ENCODE data around the gene CFAP54. TPM values are rescaled to one million over a fixed set of nuclear protein-coding genes. Genes with fewer than 3 reads are reported as not detected.
"Not testable (repeated sequence)": the region's sequence is repeated elsewhere in the genome, so short reads cannot be mapped to it uniquely, and the experiment has no call there.

The CFAP54 gene
- total and polyA plus RNA-seq, 2 donors, result 0.28 to 0.39 TPM

DNA sequence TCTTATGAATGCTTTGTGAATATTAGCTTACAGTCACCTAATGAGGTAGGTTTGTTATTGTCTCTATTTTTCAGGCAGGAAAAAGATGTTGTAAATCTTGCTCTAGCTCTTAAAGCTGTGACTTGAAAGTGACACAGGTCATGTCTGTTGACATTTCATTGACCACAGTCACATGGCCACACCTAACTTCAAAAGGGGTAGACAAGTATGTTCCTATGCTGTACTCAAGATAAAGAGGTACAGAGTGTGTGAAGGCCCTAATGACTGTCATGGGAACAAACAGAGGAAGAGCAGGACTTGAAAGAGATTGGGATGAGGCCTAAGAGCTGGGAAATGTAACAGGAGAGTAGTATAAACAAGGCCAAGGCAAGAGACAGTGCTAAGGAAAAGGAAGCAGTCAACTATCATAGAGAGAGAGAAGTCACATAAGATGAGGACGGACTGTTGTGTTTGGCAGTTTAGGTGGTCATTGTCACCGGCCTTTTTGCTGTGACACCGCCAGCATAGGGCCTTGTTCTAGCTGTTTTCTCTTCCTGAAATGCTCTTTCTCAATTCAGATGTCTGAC, 181.0 kb downstream of the CFAP54 start:
- no peaks in the 10 kb centered on the region for H3K4me1 ChIP-seq (ENCODE audit: control insufficient read depth in 2 of 2, insufficient read depth in 2 of 2, low read length in 2 of 2)
- H3K27me3 ChIP-seq (ENCODE audit: control insufficient read depth in 2 of 2, insufficient read depth in 1 of 2, low read length in 1 of 2), result no peaks in the 10 kb centered on the region
- no peak overlapping the region for H3K4me3 ChIP-seq (ENCODE audit: low read length in 2 of 2)
- H3K27ac ChIP-seq (ENCODE audit: low read depth in 1 of 2, low read length in 1 of 2), result no peak overlapping the region
- H3K36me3 ChIP-seq (ENCODE audit: control insufficient read depth in 2 of 2, insufficient read depth in 2 of 2, low read length in 1 of 2), result no peaks in the 10 kb centered on the region
- no peaks in the 10 kb centered on the region for H3K9me3 ChIP-seq (ENCODE audit: control insufficient read depth in 2 of 2, insufficient read depth in 1 of 2, low read length in 1 of 2)
- no peak for DNase-seq (ENCODE audit: low read depth in 6 of 9, low spot score in 9 of 9)
- WGBS, result 66% methylated on average over 3 of the region's 3 CpGs

- not testable (repeated sequence) for H3K4me3 ChIP-seq (ENCODE audit: low read length in 2 of 2); H3K9me3 ChIP-seq (ENCODE audit: control insufficient read depth in 2 of 2, insufficient read depth in 1 of 2, low read length in 1 of 2); H3K27ac ChIP-seq (ENCODE audit: low read depth in 1 of 2, low read length in 1 of 2); H3K27me3 ChIP-seq (ENCODE audit: control insufficient read depth in 2 of 2, insufficient read depth in 1 of 2, low read length in 1 of 2); H3K36me3 ChIP-seq (ENCODE audit: control insufficient read depth in 2 of 2, insufficient read depth in 2 of 2, low read length in 1 of 2); DNase-seq (ENCODE audit: low read depth in 6 of 9, low spot score in 9 of 9); H3K4me1 ChIP-seq (ENCODE audit: control insufficient read depth in 2 of 2, insufficient read depth in 2 of 2, low read length in 2 of 2)
- WGBS, result 97% methylated on average over 3 of the region's 3 CpGs
Observed at GRCh38 chr12:96675519-96675918, 186.1 kb downstream of the CFAP54 start.

DNA sequence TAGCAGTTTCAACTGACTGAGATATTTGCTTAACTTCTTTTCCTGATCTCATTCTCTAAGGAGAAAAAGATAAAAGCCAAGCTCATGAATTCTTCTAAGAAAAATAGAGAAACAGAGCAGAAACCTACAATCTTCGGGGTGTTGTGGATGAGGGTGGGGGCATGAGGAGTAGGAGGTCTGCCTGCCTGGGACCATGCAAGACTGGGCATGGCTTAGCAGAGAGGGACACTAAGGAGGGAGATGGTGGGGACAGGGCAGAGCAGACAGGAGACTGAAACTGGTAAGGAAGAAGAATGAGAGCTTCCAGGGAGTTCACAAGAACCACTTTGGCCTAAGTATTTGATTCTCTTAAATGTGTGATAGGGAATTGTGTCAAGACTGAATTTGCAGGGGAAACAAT, 188.0 kb downstream of the CFAP54 start:
- DNase-seq (ENCODE audit: low read depth in 6 of 9, low spot score in 9 of 9), result no peak
- no peaks in the 10 kb centered on the region for H3K4me1 ChIP-seq (ENCODE audit: control insufficient read depth in 2 of 2, insufficient read depth in 2 of 2, low read length in 2 of 2)
- H3K27me3 ChIP-seq (ENCODE audit: control insufficient read depth in 2 of 2, insufficient read depth in 1 of 2, low read length in 1 of 2), result no peaks in the 10 kb centered on the region
- WGBS, result 98% methylated on average over 1 of the region's 1 CpG
- H3K4me3 ChIP-seq (ENCODE audit: low read length in 2 of 2), result no peak overlapping the region
- H3K36me3 ChIP-seq (ENCODE audit: control insufficient read depth in 2 of 2, insufficient read depth in 2 of 2, low read length in 1 of 2), result no peaks in the 10 kb centered on the region
- no peaks in the 10 kb centered on the region for H3K9me3 ChIP-seq (ENCODE audit: control insufficient read depth in 2 of 2, insufficient read depth in 1 of 2, low read length in 1 of 2)
- no peak overlapping the region for H3K27ac ChIP-seq (ENCODE audit: low read depth in 1 of 2, low read length in 1 of 2)

DNA sequence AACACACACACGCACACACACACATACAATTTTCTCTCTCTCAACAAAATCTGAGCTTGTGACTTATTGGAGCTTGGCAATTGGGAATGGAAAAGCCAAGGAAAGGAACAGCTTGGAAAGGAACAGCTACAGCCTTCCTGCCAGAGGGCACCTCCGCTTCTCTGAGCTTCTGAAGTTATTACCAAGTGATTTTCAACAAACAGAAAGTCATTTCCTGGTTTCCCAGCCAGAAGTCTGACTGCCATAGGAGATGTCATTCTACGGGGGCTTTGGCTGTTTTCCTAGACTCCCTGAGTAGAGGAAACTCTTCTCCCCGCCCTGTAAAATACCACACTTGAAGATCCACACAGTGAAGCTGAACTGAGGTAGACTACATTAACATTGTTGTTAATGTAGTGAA, 198.3 kb downstream of the CFAP54 start:
- Histone ChIP-seq H3K36me3 (ENCODE audit: control insufficient read depth in 2 of 2, insufficient read depth in 2 of 2, low read length in 1 of 2) (no peaks in the 10 kb centered on the region), H3K4me1 (ENCODE audit: control insufficient read depth in 2 of 2, insufficient read depth in 2 of 2, low read length in 2 of 2) (no peaks in the 10 kb centered on the region), H3K27me3 (ENCODE audit: control insufficient read depth in 2 of 2, insufficient read depth in 1 of 2, low read length in 1 of 2) (no peaks in the 10 kb centered on the region), H3K9me3 (ENCODE audit: control insufficient read depth in 2 of 2, insufficient read depth in 1 of 2, low read length in 1 of 2) (no peaks in the 10 kb centered on the region), H3K4me3 (ENCODE audit: low read length in 2 of 2) (no peak overlapping the region), H3K27ac (ENCODE audit: low read depth in 1 of 2, low read length in 1 of 2) (no peak overlapping the region)
- 80% methylated on average over 4 of the region's 4 CpGs for WGBS
- no peak for DNase-seq (ENCODE audit: low read depth in 6 of 9, low spot score in 9 of 9)

- Histone ChIP-seq H3K27me3 (ENCODE audit: control insufficient read depth in 2 of 2, insufficient read depth in 1 of 2, low read length in 1 of 2) (no peaks in the 10 kb centered on the region), H3K4me3 (ENCODE audit: low read length in 2 of 2) (no peak overlapping the region), H3K36me3 (ENCODE audit: control insufficient read depth in 2 of 2, insufficient read depth in 2 of 2, low read length in 1 of 2) (no peaks in the 10 kb centered on the region), H3K9me3 (ENCODE audit: control insufficient read depth in 2 of 2, insufficient read depth in 1 of 2, low read length in 1 of 2) (no peaks in the 10 kb centered on the region), H3K4me1 (ENCODE audit: control insufficient read depth in 2 of 2, insufficient read depth in 2 of 2, low read length in 2 of 2) (no peaks in the 10 kb centered on the region), H3K27ac (ENCODE audit: low read depth in 1 of 2, low read length in 1 of 2) (no peak overlapping the region)
- no peak for DNase-seq (ENCODE audit: low read depth in 6 of 9, low spot score in 9 of 9)
- whole genome bisulfite sequencing, result 94% methylated on average over 5 of the region's 5 CpGs
Observed at GRCh38 chr12:96698521-96698920, 209.1 kb downstream of the CFAP54 start.

- Histone ChIP-seq H3K27me3 (ENCODE audit: control insufficient read depth in 2 of 2, insufficient read depth in 1 of 2, low read length in 1 of 2) (no peaks in the 10 kb centered on the region), H3K9me3 (ENCODE audit: control insufficient read depth in 2 of 2, insufficient read depth in 1 of 2, low read length in 1 of 2) (no peaks in the 10 kb centered on the region), H3K4me1 (ENCODE audit: control insufficient read depth in 2 of 2, insufficient read depth in 2 of 2, low read length in 2 of 2) (no peaks in the 10 kb centered on the region), H3K36me3 (ENCODE audit: control insufficient read depth in 2 of 2, insufficient read depth in 2 of 2, low read length in 1 of 2) (no peaks in the 10 kb centered on the region), H3K4me3 (ENCODE audit: low read length in 2 of 2) (no peak overlapping the region), H3K27ac (ENCODE audit: low read depth in 1 of 2, low read length in 1 of 2) (no peak overlapping the region)
- 98% methylated on average over 8 of the region's 8 CpGs for whole genome bisulfite sequencing
- no peak for DNase-seq (ENCODE audit: low read depth in 6 of 9, low spot score in 9 of 9)
Observed at GRCh38 chr12:96698965-96699364, 209.6 kb downstream of the CFAP54 start.

- Histone ChIP-seq H3K4me1 (ENCODE audit: control insufficient read depth in 2 of 2, insufficient read depth in 2 of 2, low read length in 2 of 2) (no peaks in the 10 kb centered on the region), H3K4me3 (ENCODE audit: low read length in 2 of 2) (no peak overlapping the region), H3K36me3 (ENCODE audit: control insufficient read depth in 2 of 2, insufficient read depth in 2 of 2, low read length in 1 of 2) (no peaks in the 10 kb centered on the region), H3K27ac (ENCODE audit: low read depth in 1 of 2, low read length in 1 of 2) (no peak overlapping the region), H3K27me3 (ENCODE audit: control insufficient read depth in 2 of 2, insufficient read depth in 1 of 2, low read length in 1 of 2) (no peaks in the 10 kb centered on the region), H3K9me3 (ENCODE audit: control insufficient read depth in 2 of 2, insufficient read depth in 1 of 2, low read length in 1 of 2) (no peaks in the 10 kb centered on the region)
- WGBS, result 95% methylated on average over 6 of the region's 6 CpGs
- no peak for DNase-seq (ENCODE audit: low read depth in 6 of 9, low spot score in 9 of 9)
Observed at GRCh38 chr12:96701856-96702255, 212.5 kb downstream of the CFAP54 start.

GRCh38 chr12:96710127-96710745, 220.9 kb downstream of the CFAP54 start:
- H3K4me1 ChIP-seq (ENCODE audit: control insufficient read depth in 2 of 2, insufficient read depth in 2 of 2, low read length in 2 of 2), result no peaks in the 10 kb centered on the region
- H3K9me3 ChIP-seq (ENCODE audit: control insufficient read depth in 2 of 2, insufficient read depth in 1 of 2, low read length in 1 of 2), result no peaks in the 10 kb centered on the region
- H3K36me3 ChIP-seq (ENCODE audit: control insufficient read depth in 2 of 2, insufficient read depth in 2 of 2, low read length in 1 of 2), result no peaks in the 10 kb centered on the region
- no peak overlapping the region for H3K27ac ChIP-seq (ENCODE audit: low read depth in 1 of 2, low read length in 1 of 2)
- H3K4me3 ChIP-seq (ENCODE audit: low read length in 2 of 2), result no peak overlapping the region
- 94% methylated on average over 2 of the region's 2 CpGs for WGBS
- no peaks in the 10 kb centered on the region for H3K27me3 ChIP-seq (ENCODE audit: control insufficient read depth in 2 of 2, insufficient read depth in 1 of 2, low read length in 1 of 2)
- no peak for DNase-seq (ENCODE audit: low read depth in 6 of 9, low spot score in 9 of 9)

DNA sequence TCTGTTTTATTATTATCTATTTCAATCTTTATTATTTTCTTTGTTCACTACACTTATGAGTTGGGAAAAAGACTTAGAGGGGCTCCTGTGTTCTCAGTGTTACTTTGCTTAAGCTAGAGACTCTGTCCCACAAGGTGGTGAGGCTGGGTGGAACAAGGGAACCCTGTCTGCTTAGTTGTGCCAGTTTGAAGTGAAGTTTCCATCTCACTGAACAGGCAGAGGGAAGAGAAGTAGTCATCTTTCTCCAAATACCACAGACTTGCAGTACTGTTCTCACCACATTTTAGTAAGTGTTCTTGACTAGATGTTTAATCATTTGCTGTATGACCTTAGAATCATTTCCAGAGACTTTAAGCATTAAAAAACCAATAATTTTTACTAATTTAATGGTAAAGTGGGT, 222.0 kb downstream of the CFAP54 start:
- DNase-seq (ENCODE audit: low read depth in 6 of 9, low spot score in 9 of 9), result no peak
- no peak overlapping the region for H3K27ac ChIP-seq (ENCODE audit: low read depth in 1 of 2, low read length in 1 of 2)
- H3K36me3 ChIP-seq (ENCODE audit: control insufficient read depth in 2 of 2, insufficient read depth in 2 of 2, low read length in 1 of 2), result no peaks in the 10 kb centered on the region
- no peak overlapping the region for H3K4me3 ChIP-seq (ENCODE audit: low read length in 2 of 2)
- no peaks in the 10 kb centered on the region for H3K9me3 ChIP-seq (ENCODE audit: control insufficient read depth in 2 of 2, insufficient read depth in 1 of 2, low read length in 1 of 2)
- no peaks in the 10 kb centered on the region for H3K27me3 ChIP-seq (ENCODE audit: control insufficient read depth in 2 of 2, insufficient read depth in 1 of 2, low read length in 1 of 2)
- H3K4me1 ChIP-seq (ENCODE audit: control insufficient read depth in 2 of 2, insufficient read depth in 2 of 2, low read length in 2 of 2), result no peaks in the 10 kb centered on the region
